SHP77 treated with DMSO at 0.1 percent for 48 hours (cell line): ENCODE data around the gene RHOBTB3.
A peak's percentile ranks its signal among the peaks of the same experiment; 100 is the strongest.
"Not testable (repeated sequence)": the region's sequence is repeated elsewhere in the genome, so short reads cannot be mapped to it uniquely, and the experiment has no call there.

Experiments used
- DNase-seq: peaks from one replicate; lab custom pipeline; 2025; lab: John Stamatoyannopoulos, UW

RHOBTB3 gene

DNA sequence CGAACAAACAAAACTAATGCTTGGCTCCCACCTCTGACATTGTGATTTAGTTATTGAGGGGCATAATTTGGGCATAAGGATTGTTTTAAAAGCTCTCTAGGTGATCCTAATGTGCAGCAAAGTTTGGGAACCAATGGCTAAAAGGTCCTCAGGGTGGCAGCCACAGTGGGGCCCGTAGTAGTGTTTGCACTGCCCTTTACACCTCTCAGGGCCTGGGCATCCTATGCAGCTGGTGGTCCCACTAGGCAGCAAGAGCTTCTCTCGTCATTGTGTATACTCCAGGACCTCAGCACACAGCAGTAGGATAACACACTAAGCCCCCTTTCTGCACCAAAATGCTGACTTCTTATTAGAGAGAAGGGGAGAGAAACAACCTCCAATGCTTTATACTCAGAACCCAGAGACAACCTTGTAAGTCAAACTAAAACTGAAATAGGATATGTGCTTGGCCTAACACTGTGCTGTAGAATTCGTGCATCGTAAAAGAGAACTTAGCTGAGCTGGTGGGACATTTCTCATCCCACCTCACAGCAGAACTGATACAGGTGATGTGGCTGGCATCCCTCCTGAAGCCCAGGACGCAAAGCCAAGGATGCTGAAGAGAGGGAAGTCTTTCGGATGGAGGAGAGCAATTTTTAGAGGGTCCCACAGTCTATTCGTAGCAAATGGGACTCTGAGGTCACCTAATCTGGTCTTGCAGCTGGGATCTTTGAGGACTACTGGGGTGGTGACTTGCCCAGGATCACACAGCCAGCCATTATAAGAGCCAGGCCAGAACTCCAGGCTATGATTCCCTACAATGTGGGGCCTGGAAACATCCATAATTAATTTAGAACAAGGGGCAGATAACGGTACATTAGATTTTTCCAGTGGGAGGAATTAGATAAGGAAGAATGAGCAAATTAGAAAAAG is 90.2 kb downstream of the RHOBTB3 start:
- DNase-seq = no peak

DNA sequence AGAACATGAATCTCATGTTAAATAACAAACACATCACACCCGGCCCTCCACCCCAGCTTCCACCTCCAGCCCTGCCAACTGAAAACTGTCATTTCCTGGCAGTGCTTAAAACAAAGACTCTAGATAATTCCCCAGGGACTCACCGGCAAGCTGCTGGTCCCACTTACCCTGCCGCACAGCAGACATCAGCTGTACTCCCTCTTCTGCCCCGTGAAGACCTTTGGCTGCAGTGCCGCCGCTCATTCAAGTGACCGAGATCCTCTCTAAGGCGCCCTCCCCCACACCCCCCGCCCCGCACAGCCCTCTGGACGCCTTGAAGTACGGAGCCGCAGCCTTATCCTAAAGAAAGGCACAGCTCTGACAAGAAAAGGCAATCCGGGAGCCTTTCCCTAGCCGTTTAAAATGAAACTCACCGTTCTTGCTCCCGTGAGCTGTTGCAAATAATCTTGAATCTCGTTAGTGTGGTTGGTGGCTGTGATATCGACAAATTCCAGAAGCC is 91.0 kb downstream of the RHOBTB3 start:
- no peak for DNase-seq

- peak; percentile 26 for DNase-seq
Measured at GRCh38 chr5:95822542-95823181, 91.5 kb downstream of the RHOBTB3 start, which contains the start of gene GLRX. Gene GLRX (minus strand): TSS chr5:95822726. CDS start chr5:95822662, 64 bp downstream.

GRCh38 chr5:95823218-95823737 is 92.1 kb downstream of the RHOBTB3 start:
- DNase-seq = no peak

GRCh38 chr5:95823738-95824609 is 92.8 kb downstream of the RHOBTB3 start:
- DNase-seq = peak; percentile 32

GRCh38 chr5:95824747-95825146 is 93.6 kb downstream of the RHOBTB3 start:
- no peak for DNase-seq

DNA sequence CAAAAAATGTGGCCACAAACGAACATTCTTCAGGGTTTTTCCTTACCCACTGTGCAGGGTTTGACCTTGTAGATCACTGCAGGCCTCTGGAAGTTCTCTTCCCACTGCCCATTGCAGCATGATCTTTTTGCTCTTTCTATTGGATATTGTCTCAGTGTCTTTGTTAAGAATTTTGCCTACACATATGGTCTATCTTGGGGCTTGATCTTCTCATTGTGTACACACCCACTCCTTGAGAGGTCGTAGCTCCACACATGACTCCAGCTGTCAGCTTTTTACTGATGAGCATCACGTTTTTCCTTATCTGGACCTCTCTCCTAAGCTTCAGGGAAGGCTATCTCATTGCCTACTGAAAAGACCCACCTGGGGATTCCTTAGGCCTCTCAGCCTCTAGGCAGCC is 94.4 kb downstream of the RHOBTB3 start:
- DNase-seq = no peak

DNA sequence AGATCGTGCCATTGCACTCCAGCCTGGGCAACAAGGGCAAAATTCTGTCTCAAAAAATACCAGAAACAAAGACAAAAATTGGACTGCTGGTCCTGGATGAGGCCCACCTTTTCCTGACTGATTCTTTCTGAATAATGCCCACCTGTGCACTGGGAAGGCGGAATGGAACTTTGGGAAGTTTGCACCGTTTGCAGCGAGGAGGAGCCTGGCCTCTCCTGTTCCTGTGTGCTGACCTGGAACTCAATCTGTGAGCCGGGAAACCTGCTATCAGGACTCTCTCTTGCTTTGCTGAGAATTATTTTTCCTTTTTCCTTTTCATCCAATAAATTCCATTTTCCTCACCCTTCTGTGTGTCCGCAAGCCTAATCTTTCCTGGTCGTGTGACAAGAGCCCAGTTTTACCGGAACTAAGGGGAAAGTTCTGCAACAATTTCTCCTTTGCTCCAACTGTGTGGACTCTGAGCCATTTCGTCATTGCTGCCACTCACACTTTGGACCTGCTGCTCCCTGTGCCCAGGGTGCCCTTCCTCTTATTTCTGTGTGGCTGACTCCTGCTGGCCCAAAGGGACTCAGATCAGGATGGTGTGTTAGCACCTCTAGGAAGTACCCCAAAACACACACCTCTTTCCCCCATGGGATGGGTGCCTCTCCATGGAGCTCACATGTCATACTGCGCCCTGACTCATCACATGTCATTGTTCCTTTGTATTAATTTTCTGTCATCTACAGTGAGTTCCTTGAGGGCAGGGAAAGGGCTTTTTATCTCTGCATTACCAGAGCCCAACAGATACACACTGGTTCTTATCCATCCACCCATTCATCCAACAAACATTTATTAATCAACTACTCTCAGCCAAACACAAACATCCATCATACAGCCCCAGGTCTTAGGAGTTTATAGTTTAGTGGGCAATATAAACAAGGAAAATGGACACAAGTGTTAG is 96.1 kb downstream of the RHOBTB3 start:
- DNase-seq = no peak

DNA sequence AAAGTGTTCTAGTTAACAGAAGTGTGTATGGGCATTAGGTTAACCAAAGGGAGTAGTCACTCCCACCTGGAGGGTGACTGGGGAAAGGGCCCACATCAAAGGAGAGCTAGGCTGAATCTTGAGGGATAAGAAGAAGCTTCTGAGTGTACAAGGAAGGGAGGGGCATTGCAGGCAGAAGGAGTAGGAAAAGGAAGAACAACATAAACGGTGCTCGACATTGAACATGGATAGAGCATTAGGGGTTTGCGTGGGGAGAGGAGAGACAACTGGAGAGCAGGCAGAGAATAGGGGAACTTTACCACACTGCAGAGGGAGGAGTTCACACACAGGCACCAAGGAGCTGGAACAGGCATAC is 96.7 kb downstream of the RHOBTB3 start:
- no peak for DNase-seq

GRCh38 chr5:95830226-95830625 is 99.1 kb downstream of the RHOBTB3 start:
- no peak for DNase-seq

DNA sequence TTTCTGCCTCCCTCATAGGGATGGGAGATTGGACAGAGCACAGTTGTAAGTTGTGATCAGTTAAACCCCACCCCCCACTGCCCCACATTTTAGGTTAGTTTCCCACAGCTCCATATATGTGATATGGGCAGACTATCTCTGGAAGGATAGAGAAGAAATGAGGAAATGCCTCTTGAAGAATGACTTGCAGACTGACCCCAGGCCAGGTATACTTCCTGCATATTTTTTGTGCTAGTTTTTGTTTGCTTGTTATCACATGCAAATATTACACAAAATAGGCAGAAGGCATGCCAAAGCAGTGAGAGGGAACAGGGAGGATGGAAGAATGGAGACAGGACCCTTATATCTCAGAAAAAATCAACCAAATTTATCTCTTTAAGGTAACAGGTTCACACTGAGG is 101.5 kb downstream of the RHOBTB3 start:
- no peak for DNase-seq

DNA sequence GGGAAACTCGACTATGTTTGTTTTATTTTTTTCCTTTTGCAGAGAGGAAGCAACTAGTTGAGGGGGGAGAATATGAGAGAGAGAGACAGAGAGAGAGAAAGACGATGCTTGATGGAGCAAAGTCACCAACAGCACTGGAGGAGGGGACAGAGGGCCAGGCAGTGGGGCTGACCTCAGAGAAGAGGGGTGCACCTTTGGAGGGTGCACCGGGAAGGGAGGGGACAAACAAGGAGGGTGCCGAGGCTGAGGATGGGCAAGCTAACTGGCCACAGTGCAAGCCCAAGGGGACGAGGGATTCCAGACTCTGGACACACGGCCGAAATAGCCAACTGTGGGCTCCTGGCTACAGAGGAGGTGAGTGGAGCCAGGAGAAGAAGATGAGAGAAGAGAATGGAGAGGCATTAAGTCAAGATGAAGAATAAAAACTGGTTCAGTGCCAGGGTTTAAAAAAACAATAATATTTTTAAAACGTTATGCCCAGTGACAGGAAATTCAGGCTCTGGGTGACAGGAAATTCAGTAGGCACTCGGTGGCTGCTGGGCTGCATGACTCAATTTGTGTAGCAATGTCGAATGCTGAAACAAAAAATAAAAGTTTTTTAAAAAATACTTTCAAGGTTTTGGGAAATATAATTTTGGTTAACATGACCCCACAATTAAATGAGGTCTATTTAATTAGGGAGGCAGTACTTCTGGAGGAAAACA is 104.7 kb downstream of the RHOBTB3 start:
- no peak for DNase-seq

- DNase-seq = no peak
Measured at GRCh38 chr5:95836544-95836943, 105.4 kb downstream of the RHOBTB3 start.

DNA sequence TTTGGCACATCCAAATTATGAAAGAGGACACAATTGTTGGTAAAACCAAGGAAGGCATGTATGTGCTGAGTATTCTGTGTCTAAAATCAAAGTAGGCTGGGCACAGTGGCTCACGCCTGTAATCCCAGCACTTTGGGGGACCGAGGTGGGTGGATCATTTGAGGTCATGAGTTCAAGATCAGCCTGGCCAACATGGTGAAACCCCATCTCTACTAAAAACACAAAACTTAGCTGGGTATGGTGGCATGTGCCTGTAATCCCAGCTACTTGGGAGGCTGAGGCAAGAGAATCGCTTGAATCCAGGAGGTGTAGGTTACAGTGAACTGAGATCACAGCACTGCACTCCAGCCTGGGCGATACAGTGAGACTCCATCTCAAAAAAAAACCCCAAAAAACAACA is 105.8 kb downstream of the RHOBTB3 start:
- DNase-seq = not testable (repeated sequence)

- no peak for DNase-seq
Measured at GRCh38 chr5:95837492-95837891, 106.4 kb downstream of the RHOBTB3 start.

DNA sequence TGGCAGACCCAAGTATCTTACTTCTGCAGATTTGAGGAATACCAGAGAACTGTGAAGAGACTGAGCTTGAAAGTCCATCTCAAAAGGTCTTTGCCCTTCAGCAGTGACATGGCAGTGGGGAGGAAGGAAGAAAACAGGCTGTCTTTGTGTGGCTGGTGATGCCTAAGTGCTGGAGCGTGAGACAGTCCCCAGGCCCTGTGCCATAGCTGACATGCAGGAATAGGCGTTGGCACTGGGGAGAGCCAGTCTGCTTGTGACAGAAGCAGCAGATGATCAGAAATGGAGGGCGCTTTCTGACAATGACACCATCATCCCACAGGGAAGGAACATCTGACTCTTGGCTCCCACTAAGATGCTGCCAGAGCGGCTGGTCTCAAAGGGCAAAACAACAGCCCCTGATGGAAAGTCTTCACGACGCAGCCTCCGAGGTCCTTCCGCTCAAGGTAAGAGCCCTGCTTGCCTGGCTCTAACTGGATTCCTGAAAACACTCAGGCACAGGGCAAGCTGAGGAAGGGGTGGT is 106.9 kb downstream of the RHOBTB3 start:
- no peak for DNase-seq

DNA sequence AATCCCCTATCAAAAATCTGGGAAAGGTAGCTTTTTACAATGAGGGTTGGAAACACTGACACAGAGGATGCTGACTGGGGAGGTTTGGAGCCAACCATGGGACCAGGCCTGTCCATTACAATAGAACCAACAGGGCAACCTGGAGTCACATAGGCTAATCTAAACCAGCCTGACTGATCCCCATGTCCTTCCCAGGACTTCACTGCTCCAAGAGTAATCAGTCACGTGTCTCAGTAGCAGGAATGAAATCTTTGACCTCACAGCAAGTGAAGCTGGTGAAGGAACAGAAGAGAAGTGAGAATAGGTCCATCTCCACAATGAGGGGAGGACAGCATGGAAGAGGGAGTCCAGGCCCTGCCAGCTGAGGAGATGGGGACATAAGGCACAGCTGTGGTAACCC is 107.4 kb downstream of the RHOBTB3 start:
- no peak for DNase-seq

DNA sequence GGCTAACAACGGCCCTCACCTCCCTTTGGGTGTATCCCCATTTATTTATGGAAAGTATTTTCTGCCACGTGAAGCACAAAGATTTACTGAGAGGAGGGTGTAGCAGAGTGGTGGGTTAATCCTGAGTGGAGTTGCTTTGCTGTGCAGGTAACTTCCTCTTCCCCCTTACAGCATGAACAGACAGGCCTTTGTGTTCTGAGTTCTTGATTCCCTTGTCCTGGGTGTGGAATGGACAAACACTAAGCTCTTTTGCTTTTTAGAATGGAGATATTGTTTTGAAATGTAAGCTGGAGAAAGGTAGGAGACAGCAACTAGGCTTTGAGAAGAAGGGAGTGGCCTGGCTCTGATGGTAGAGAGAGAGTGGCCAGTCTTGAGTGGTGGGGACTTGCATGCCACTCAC is 108.5 kb downstream of the RHOBTB3 start:
- no peak for DNase-seq

DNA sequence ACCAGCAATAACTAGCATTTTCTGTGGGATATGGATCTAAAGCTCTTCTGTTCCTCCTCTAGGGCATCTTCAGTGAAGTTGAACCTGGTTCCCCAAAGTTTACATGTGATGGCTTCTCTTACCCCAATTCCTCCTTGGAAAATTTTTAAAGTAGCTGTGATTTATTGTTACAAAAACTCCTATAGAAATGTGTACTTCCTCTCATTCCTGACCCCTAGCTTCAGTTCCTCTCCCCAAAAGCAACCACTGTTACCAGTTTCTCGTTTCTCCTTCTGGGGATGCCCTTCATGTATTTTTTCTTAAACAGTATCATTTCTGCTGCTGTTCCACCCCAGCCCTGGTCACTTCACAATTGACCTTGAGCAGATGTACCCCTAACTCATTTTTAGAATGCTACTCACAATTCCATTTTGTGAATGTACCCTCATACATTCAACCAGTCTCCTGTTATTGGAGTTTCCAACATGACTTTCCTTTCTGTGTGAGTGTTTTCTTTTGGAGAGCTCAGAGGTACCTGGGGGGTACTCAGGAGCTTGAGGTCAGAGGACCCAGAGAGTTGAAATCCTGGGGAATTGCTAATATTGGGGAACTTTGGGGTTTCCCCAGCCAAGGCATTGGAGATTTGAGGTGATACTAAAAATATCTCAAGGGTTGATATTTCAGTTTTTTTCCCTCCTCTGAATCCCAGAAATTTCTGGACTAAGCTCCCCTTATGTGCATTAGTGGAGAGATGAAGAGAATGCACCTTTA is 110.0 kb downstream of the RHOBTB3 start:
- no peak for DNase-seq
